Esophagus muscularis mucosa (tissue), 4 donors: ENCODE results near the gene CC2D1A. TPM values are rescaled to one million over a fixed set of nuclear protein-coding genes. Genes with fewer than 3 reads are reported as not detected.
A peak's percentile ranks its signal among the peaks of the same experiment; 100 is the strongest.

Source experiments
- DNase-seq: peaks from one replicate; pipeline ENCODE4 v3.0.0-alpha.2; 2017; ENCODE audit errors: extremely low spot score
- H3K27ac ChIP-seq, 4 donors: fragments of 200-600 bp; sonication (generic); replicated peaks in 1 of 4; 1 replicate in 3 of 4; 2 replicates in 1 of 4; pipeline ENCODE4 v1.5.1; 2016 to 2019; ENCODE audit warnings: mild to moderate bottlenecking in 1 of 4
- H3K27me3 ChIP-seq, 4 donors: fragments of 200-600 bp; sonication (generic); one replicate each; pipeline versions ENCODE4 v1.5.1 to v1.6.0; 2016 to 2019
- H3K36me3 ChIP-seq, 4 donors: fragments of 200-600 bp; sonication (generic); one replicate each; pipeline ENCODE4 v1.5.1; 2016 to 2019
- H3K4me1 ChIP-seq, 4 donors: fragments of 200-600 bp; sonication (generic); one replicate each; pipeline ENCODE4 v1.5.1; 2016 to 2019
- H3K4me3 ChIP-seq, 4 donors: fragments of 200-600 bp; sonication (generic); 1 replicate in 2 of 4; 2 replicates in 2 of 4; pipeline ENCODE4 v1.5.1; 2016 to 2019; ENCODE audit warnings: mild to moderate bottlenecking in 4 of 4, moderate library complexity in 1 of 4
- H3K9me3 ChIP-seq, 4 donors: fragments of 200-600 bp; sonication (generic); 1 replicate in 3 of 4; 2 replicates in 1 of 4; pipeline ENCODE4 v1.5.1; 2016 to 2019
- CTCF ChIP-seq, 3 experiments: fragments of 200-600 bp in 2 of 3; fragments of 450-650 bp in 1 of 3; sonication (generic) in 2 of 3; IDR thresholded peaks; one replicate each; pipeline ENCODE4 v1.5.1; 2017 to 2019; ENCODE audit warnings: antibody characterized with exemption in 3 of 3, mild to moderate bottlenecking in 2 of 3, moderate library complexity in 1 of 3
- EP300 ChIP-seq: sonication (generic); formaldehyde crosslinking; IDR thresholded peaks from one replicate; pipeline ENCODE4 v1.6.1; 2017; ENCODE audit warnings: antibody characterized with exemption
- POLR2A ChIP-seq: fragments of 450-650 bp; IDR thresholded peaks from one replicate; pipeline ENCODE4 v1.6.1; 2017; ENCODE audit warnings: antibody characterized with exemption, moderate library complexity, mild to moderate bottlenecking, low read depth
- POLR2AphosphoS5 ChIP-seq, 2 donors: sonication (generic); formaldehyde crosslinking; IDR thresholded peaks; one replicate each; pipeline ENCODE4 v1.6.1; 2017; ENCODE audit warnings: antibody characterized with exemption in 2 of 2
- WGBS: methylation state at CpG from one replicate; pipeline ENCODE4 v1.1.5; 2018; 5-methylcytosine and 5-hydroxymethylcytosine counted together
- intact Hi-C: fragments of 100-400 bp; cut with DNase I; formaldehyde crosslinking; loops from one replicate; pipeline ENCODE4 v1.15.1; 2023
- small RNA-seq, 3 donors: library from RNA; depleted of rRNA; stranded (forward); fragments of <200 nt; gene quantifications; one replicate each; pipeline ENCODE3, GENCODE V24; 2016
- total RNA-seq, 4 donors: library from RNA; depleted of rRNA; stranded (reverse); fragments of >200 nt; gene quantifications; one replicate each; pipeline versions ENCODE4 v1.1.0 to v1.2.1, GENCODE V29; 2016

The CC2D1A gene
- total RNA-seq, 4 donors from 2014 or later, result 22.9 to 42.8 (median 33.6) TPM

- no peak for DNase-seq
- no CpG with 5 or more reads among the region's 12 CpGs for WGBS
- Histone ChIP-seq H3K27ac (peak overlapping the region in 2 of 4 donors; percentile 75 to 80), H3K9me3 (no peaks in the 10 kb centered on the region), H3K27me3 (no peaks in the 10 kb centered on the region), H3K4me3 (peak overlapping the region in 2 of 4 donors; percentile 65 to 71), H3K36me3 (peaks cover 0 to 22% (median 10%) of the 10 kb centered on the region in 4 donors), H3K4me1 (peaks cover 23 to 25% (median 24%) of the 10 kb centered on the region in 4 donors)
- no peak for TF ChIP-seq POLR2AphosphoS5 (IDR thresholded peaks at IDR 0.05)
- intact Hi-C loops, result no loop called here
Observed at GRCh38 chr19:13979686-13980085, 73.7 kb downstream of the CC2D1A start.

DNA sequence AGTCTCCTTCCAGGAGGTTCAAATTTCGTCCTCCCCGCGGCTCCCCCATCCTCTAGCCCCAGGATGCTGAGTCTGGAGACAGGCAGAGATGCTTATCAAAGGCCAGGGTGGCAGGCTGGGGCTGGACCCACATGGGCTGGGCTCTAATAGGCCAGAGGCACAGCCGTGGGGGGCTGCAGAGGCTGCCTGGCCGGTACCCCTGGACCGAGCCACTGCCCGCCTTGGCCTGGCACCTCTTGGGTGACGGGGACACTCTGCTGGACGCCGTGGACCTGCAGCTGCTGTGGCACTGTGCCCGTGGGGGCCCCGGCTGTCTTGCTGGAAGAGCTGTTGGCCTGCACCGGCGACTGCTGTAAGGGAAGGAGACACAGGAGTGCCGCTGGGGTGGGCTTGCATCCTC is 74.3 kb downstream of the CC2D1A start:
- H3K9me3 ChIP-seq, result no peaks in the 10 kb centered on the region
- peaks cover 0 to 18% (median 10%) of the 10 kb centered on the region in 4 donors for H3K36me3 ChIP-seq
- no peak overlapping the region for H3K4me3 ChIP-seq
- TF ChIP-seq POLR2AphosphoS5 (IDR thresholded peaks at IDR 0.05) (no peak), POLR2A (no peak), EP300 (no peak), CTCF (IDR thresholded peaks at IDR 0.05) (no peak)
- no peak for DNase-seq
- no peaks in the 10 kb centered on the region for H3K27me3 ChIP-seq
- intact Hi-C loops, result no loop called here
- H3K4me1 ChIP-seq, result peaks cover 23 to 25% (median 23%) of the 10 kb centered on the region in 4 donors
- 93% methylated on average over 6 of the region's 15 CpGs for WGBS
- no peak overlapping the region for H3K27ac ChIP-seq

Small RNAs within 50 kb of the gene (small RNA-seq; reads per million reads assigned to genes)
- gene MIR181C (139 to 248 (median 214) reads per million in 3 donors), gene MIR181D (148 to 273 (median 177) reads per million in 3 donors)

Other genes with a start within 250 kb of the CC2D1A start
- 10 to 100 TPM; 28.2 to 60.2 (median 38.5) TPM for gene MRI1, start 141.7 kb upstream of the CC2D1A start, total RNA-seq
- gene C19orf53, start 131.7 kb upstream of the CC2D1A start, total RNA-seq, result 100 to 1,000 TPM in 2 of 4 donors, 10 to 100 TPM in 2; 87.4 to 168 (median 104) TPM
- gene ZSWIM4, start 110.8 kb upstream of the CC2D1A start, total RNA-seq, result 10 to 100 TPM in 1 of 4 donors, 1 to 10 TPM in 3; 5.3 to 11.6 (median 7.8) TPM
- not detected for gene NANOS3, start 29.1 kb upstream of the CC2D1A start, total RNA-seq
- 1 to 10 TPM in 1 of 4 donors, under 1 TPM in 3; 0.42 to 1.1 (median 0.78) TPM for gene BRME1, start 84 bp upstream of the CC2D1A start, total RNA-seq
- under 1 TPM in 2 of 4 donors, not detected in 2; 0.66 to 0.69 TPM for gene PODNL1, start 32.2 kb downstream of the CC2D1A start, total RNA-seq
- 10 to 100 TPM in 3 of 4 donors, 1 to 10 TPM in 1; 9.8 to 23.9 (median 13.4) TPM for gene DCAF15, start 46.3 kb downstream of the CC2D1A start, total RNA-seq
- gene RFX1, start 100.1 kb downstream of the CC2D1A start, total RNA-seq, result 1 to 10 TPM; 2.9 to 8.9 (median 4.5) TPM
- gene RLN3, start 121.9 kb downstream of the CC2D1A start, total RNA-seq, result not detected
- 1 to 10 TPM; 3.0 to 5.5 (median 4.5) TPM for gene IL27RA, start 125.6 kb downstream of the CC2D1A start, total RNA-seq
- gene PALM3, start 155.9 kb downstream of the CC2D1A start, total RNA-seq, result under 1 TPM in 2 of 4 donors, not detected in 2; 0.32 to 0.42 TPM
- gene MISP3, start 166.6 kb downstream of the CC2D1A start, total RNA-seq, result 10 to 100 TPM in 1 of 4 donors, 1 to 10 TPM in 3; 1.5 to 11.1 (median 7.6) TPM
- gene C19orf67, start 179.6 kb downstream of the CC2D1A start, total RNA-seq, result not detected
- 10 to 100 TPM; 24.1 to 75.6 (median 48.8) TPM for gene SAMD1, start 184.6 kb downstream of the CC2D1A start, total RNA-seq
- 100 to 1,000 TPM in 2 of 4 donors, 10 to 100 TPM in 2; 76.0 to 125 (median 93.3) TPM for gene PRKACA, start 211.6 kb downstream of the CC2D1A start, total RNA-seq
- 1 to 10 TPM in 1 of 4 donors, under 1 TPM in 2, not detected in 1; 0.63 to 1.3 (median 0.65) TPM for gene ASF1B, start 230.4 kb downstream of the CC2D1A start, total RNA-seq